Neural progenitor cell (in vitro differentiated cells): Measurements from ENCODE around the gene MAPK12. TPM values are rescaled to one million over a fixed set of nuclear protein-coding genes. Genes with fewer than 3 reads are reported as not detected.

Experiments
- DNase-seq: peaks from one replicate; pipeline ENCODE4 v3.0.0-alpha.2; 2016; ENCODE audit warnings: low spot score
- H2AFZ ChIP-seq: fragments of 200-600 bp; sonication (generic); replicated peaks from 2 replicates; pipeline ENCODE4 v1.6.1; 2016; ENCODE audit warnings: antibody characterized with exemption
- H3F3A ChIP-seq: fragments of 200-600 bp; sonication (generic); 2 replicates; pipeline ENCODE4 v1.6.1; 2016; ENCODE audit warnings: antibody characterized with exemption, low read depth
- H3K27ac ChIP-seq: fragments of 200-600 bp; sonication (generic); 2 replicates; pipeline ENCODE4 v1.5.1; 2016; ENCODE audit warnings: mild to moderate bottlenecking
- H3K27me3 ChIP-seq: fragments of 200-600 bp; sonication (generic); 2 replicates; pipeline ENCODE4 v1.6.1; 2016; ENCODE audit warnings: mild to moderate bottlenecking, moderate library complexity
- H3K36me3 ChIP-seq: fragments of 200-600 bp; sonication (generic); 2 replicates; pipeline ENCODE4 v1.5.1; 2016
- H3K4me1 ChIP-seq: fragments of 200-600 bp; sonication (generic); 2 replicates; pipeline ENCODE4 v1.6.1; 2016; ENCODE audit warnings: mixed run types
- H3K4me2 ChIP-seq: fragments of 200-600 bp; sonication (generic); 2 replicates; pipeline ENCODE4 v1.6.1; 2016
- H3K4me3 ChIP-seq: fragments of 200-600 bp; sonication (generic); 2 replicates; pipeline ENCODE4 v1.5.1; 2016
- H3K79me2 ChIP-seq: fragments of 200-600 bp; sonication (generic); 2 replicates; pipeline ENCODE4 v1.6.1; 2016; ENCODE audit warnings: low read depth
- H3K9ac ChIP-seq: fragments of 200-600 bp; sonication (generic); 2 replicates; pipeline ENCODE4 v1.6.1; 2016
- H3K9me3 ChIP-seq: fragments of 200-600 bp; sonication (generic); 2 replicates; pipeline ENCODE4 v1.5.1; 2016; ENCODE audit warnings: low read depth
- H4K20me1 ChIP-seq: fragments of 200-600 bp; sonication (generic); 2 replicates; pipeline ENCODE4 v1.6.1; 2016; ENCODE audit warnings: low read depth
- H3K27ac Mint-ChIP-seq: 3 replicates; pipeline ENCODE4 v1.8.0; 2021; ENCODE audit warnings: mixed read lengths
- H3K27me3 Mint-ChIP-seq: 2 replicates; pipeline ENCODE4 v1.8.0; 2022; ENCODE audit warnings: low read depth, mild to moderate bottlenecking, inconsistent platforms, moderate library complexity, mixed read lengths; ENCODE audit not compliant: insufficient read depth
- H3K36me3 Mint-ChIP-seq: 3 replicates; pipeline ENCODE4 v1.8.0; 2021; ENCODE audit warnings: mixed read lengths
- H3K4me1 Mint-ChIP-seq: 3 replicates; pipeline ENCODE4 v1.8.0; 2021; ENCODE audit warnings: mixed read lengths
- H3K4me3 Mint-ChIP-seq: 3 replicates; pipeline ENCODE4 v1.8.0; 2021; ENCODE audit warnings: mild to moderate bottlenecking, moderate library complexity, mixed read lengths
- H3K9me3 Mint-ChIP-seq: 3 replicates; pipeline ENCODE4 v1.8.0; 2020; ENCODE audit warnings: mixed read lengths
- CTCF ChIP-seq: fragments of 200-600 bp; sonication (generic); IDR thresholded peaks from 2 replicates; pipeline ENCODE4 v1.5.1; 2017; ENCODE audit warnings: antibody characterized with exemption, mild to moderate bottlenecking
- EZH2 ChIP-seq: fragments of 200-600 bp; sonication (generic); IDR thresholded peaks from 2 replicates; pipeline ENCODE4 v1.6.1; 2017; ENCODE audit warnings: antibody characterized with exemption, mild to moderate bottlenecking, moderate library complexity
- EZH2phosphoT487 ChIP-seq: fragments of 200-600 bp; sonication (generic); IDR thresholded peaks from 2 replicates; pipeline ENCODE4 v1.6.1; 2017; ENCODE audit warnings: antibody characterized with exemption
- total RNA-seq: library from RNA; depleted of rRNA; stranded (reverse); fragments of >200 nt; gene quantifications from 2 replicates; pipeline ENCODE4 v1.2.3, GENCODE V29; 2015; ENCODE audit warnings: low replicate concordance

Gene MAPK12
- total RNA-seq, 1 donor from 2014 or later = 18.7 TPM

DNA sequence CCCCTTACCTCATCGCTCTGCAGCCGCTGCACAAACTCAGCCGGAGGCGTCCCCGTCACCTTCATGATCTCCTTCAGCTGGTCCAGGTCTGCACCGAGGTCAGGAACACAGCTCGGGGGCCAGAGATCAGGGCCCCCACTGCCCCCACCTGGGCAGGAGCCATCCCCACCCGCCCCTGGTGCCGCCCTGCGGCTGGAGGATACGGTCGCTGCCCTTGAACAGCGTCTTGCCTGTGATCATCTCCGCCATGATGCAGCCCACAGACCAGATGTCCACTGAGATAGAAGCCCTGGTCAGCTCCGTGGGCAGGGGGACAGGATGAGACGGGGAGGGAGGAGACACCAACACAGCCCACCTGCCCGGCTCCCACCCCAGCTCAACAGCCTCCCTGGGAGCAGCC, 5.9 kb downstream of the MAPK12 start:
- TF ChIP-seq EZH2phosphoT487 (no peak), CTCF (no peak), EZH2 (no peak)
- no peaks in the 10 kb centered on the region for H3K36me3 ChIP-seq
- peaks cover 14% of the 10 kb centered on the region for H3F3A ChIP-seq
- no peaks in the 10 kb centered on the region for H3K4me1 ChIP-seq
- no peak overlapping the region for H3K4me2 ChIP-seq
- H3K4me1 Mint-ChIP-seq = no peaks in the 10 kb centered on the region
- DNase-seq = no peak
- peaks cover 8% of the 10 kb centered on the region for H3K27me3 ChIP-seq
- H3K9me3 Mint-ChIP-seq = no peaks in the 10 kb centered on the region
- H4K20me1 ChIP-seq = peaks cover 51% of the 10 kb centered on the region
- no peak overlapping the region for H2AFZ ChIP-seq
- no peak overlapping the region for H3K27ac Mint-ChIP-seq
- no peak overlapping the region for H3K27ac ChIP-seq
- no peak overlapping the region for H3K9ac ChIP-seq
- no peaks in the 10 kb centered on the region for H3K79me2 ChIP-seq
- H3K4me3 ChIP-seq = no peak overlapping the region
- no peaks in the 10 kb centered on the region for H3K9me3 ChIP-seq
- H3K4me3 Mint-ChIP-seq = no peak overlapping the region
- H3K27me3 Mint-ChIP-seq = peaks cover 6% of the 10 kb centered on the region
- no peaks in the 10 kb centered on the region for H3K36me3 Mint-ChIP-seq

- Histone ChIP-seq H3K4me3 (no peak overlapping the region), H3K36me3 (no peaks in the 10 kb centered on the region), H3K27me3 (peaks cover 3% of the 10 kb centered on the region), H3K27ac (no peak overlapping the region), H3K9me3 (no peaks in the 10 kb centered on the region), H3K4me1 (peaks cover 4% of the 10 kb centered on the region), H4K20me1 (peaks cover 51% of the 10 kb centered on the region), H2AFZ (no peak overlapping the region), H3K79me2 (no peaks in the 10 kb centered on the region), H3K4me2 (no peak overlapping the region), H3K9ac (no peak overlapping the region), H3F3A (peaks cover 18% of the 10 kb centered on the region)
- no peak for DNase-seq
- Mint-ChIP-seq H3K36me3 (no peaks in the 10 kb centered on the region), H3K27me3 (peaks cover 6% of the 10 kb centered on the region), H3K4me3 (no peak overlapping the region), H3K9me3 (no peaks in the 10 kb centered on the region), H3K4me1 (peaks cover 4% of the 10 kb centered on the region), H3K27ac (no peak overlapping the region)
- TF ChIP-seq CTCF = no peak
- no peak for TF ChIP-seq EZH2phosphoT487
- TF ChIP-seq EZH2 = no peak
These were observed 6.4 kb downstream of the MAPK12 start for GRCh38 chr22:50255099-50255498.

DNA sequence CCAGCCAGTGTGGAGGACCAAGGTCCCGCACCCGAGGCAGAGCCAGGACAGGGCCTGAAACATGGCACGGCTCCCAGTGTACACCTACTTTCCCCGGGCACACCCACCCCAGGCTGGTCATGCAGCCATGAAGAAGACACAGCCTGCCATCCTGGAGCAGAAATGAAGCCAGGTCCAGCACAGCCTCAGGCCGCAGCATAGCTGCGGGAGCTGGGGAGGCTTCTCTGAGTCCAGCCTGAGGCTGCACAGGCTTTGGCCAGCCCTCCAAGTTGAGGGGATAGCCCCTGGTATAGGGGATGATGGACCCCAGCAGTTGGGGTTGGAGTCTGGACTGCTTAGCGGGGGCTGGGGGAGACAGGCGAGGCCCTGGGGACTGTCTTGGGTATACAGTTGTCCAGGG, 7.5 kb downstream of the MAPK12 start:
- no peak overlapping the region for H3K4me2 ChIP-seq
- H3K36me3 ChIP-seq = no peaks in the 10 kb centered on the region
- no peak overlapping the region for H3K4me3 ChIP-seq
- DNase-seq = no peak
- no peak overlapping the region for H3K27ac Mint-ChIP-seq
- TF ChIP-seq EZH2phosphoT487 (no peak), CTCF (no peak)
- H2AFZ ChIP-seq = no peak overlapping the region
- no peaks in the 10 kb centered on the region for H3K9me3 Mint-ChIP-seq
- H3K36me3 Mint-ChIP-seq = no peaks in the 10 kb centered on the region
- H3K27ac ChIP-seq = no peak overlapping the region
- H3K9me3 ChIP-seq = no peaks in the 10 kb centered on the region
- peaks cover 47% of the 10 kb centered on the region for H4K20me1 ChIP-seq
- peaks cover 4% of the 10 kb centered on the region for H3K4me1 Mint-ChIP-seq
- H3K9ac ChIP-seq = no peak overlapping the region
- H3K27me3 Mint-ChIP-seq = peaks cover 6% of the 10 kb centered on the region
- no peak overlapping the region for H3K4me3 Mint-ChIP-seq
- H3K27me3 ChIP-seq = no peaks in the 10 kb centered on the region
- H3K4me1 ChIP-seq = peaks cover 6% of the 10 kb centered on the region
- H3K79me2 ChIP-seq = no peaks in the 10 kb centered on the region
- H3F3A ChIP-seq = peaks cover 19% of the 10 kb centered on the region
